Spleen (tissue), 11 donors: Measurements from ENCODE around the gene ADAMTS18. TPM values are rescaled to one million over a fixed set of nuclear protein-coding genes. Genes with fewer than 3 reads are reported as not detected.

ENCODE experiments used
- DNase-seq: peaks from one replicate; pipeline ENCODE4 v3.0.0-alpha.2; 2020
- H3K27ac ChIP-seq, 8 donors: fragments of 200-600 bp; sonication (generic) in 7 of 8; 1 replicate in 4 of 8; 2 replicates in 4 of 8; pipeline versions ENCODE4 v1.5.0 to v1.8.0; 2016 to 2021; ENCODE audit warnings: inconsistent platforms in 4 of 8, mild to moderate bottlenecking in 4 of 8, moderate library complexity in 1 of 8
- H3K27me3 ChIP-seq, 7 donors: fragments of 200-600 bp; sonication (generic) in 6 of 7; replicated peaks in 1 of 7; 1 replicate in 4 of 7; 2 replicates in 3 of 7; pipeline versions ENCODE4 v1.5.0 to v1.8.0; 2016 to 2021; ENCODE audit warnings: inconsistent platforms in 3 of 7, mild to moderate bottlenecking in 1 of 7
- H3K36me3 ChIP-seq, 6 donors: fragments of 200-600 bp; sonication (generic) in 5 of 6; 1 replicate in 4 of 6; 2 replicates in 2 of 6; pipeline versions ENCODE4 v1.5.0 to v1.8.0; 2016 to 2021; ENCODE audit warnings: inconsistent platforms in 2 of 6
- H3K4me1 ChIP-seq, 6 donors: fragments of 200-600 bp; sonication (generic) in 5 of 6; 1 replicate in 3 of 6; 2 replicates in 3 of 6; pipeline versions ENCODE4 v1.5.0 to v1.8.0; 2016 to 2021; ENCODE audit warnings: inconsistent platforms in 3 of 6
- H3K4me3 ChIP-seq, 8 donors: fragments of 200-600 bp; sonication (generic) in 7 of 8; 1 replicate in 4 of 8; 2 replicates in 4 of 8; pipeline versions ENCODE4 v1.5.0 to v1.8.0; 2016 to 2021; ENCODE audit warnings: inconsistent platforms in 4 of 8, mild to moderate bottlenecking in 4 of 8, moderate library complexity in 2 of 8
- H3K9me3 ChIP-seq, 8 donors: fragments of 200-600 bp; sonication (generic) in 7 of 8; 1 replicate in 4 of 8; 2 replicates in 4 of 8; pipeline versions ENCODE4 v1.5.0 to v1.8.0; 2016 to 2021; ENCODE audit warnings: inconsistent platforms in 4 of 8
- POLR2A ChIP-seq, 3 donors: fragments of 450-650 bp; IDR thresholded peaks; one replicate each; pipeline ENCODE4 v1.5.1; 2017; ENCODE audit warnings: antibody characterized with exemption in 3 of 3, mild to moderate bottlenecking in 1 of 3
- POLR2AphosphoS5 ChIP-seq, 3 donors: sonication (generic); formaldehyde crosslinking; IDR thresholded peaks; one replicate each; pipeline ENCODE4 v1.5.1; 2017; ENCODE audit warnings: antibody characterized with exemption in 3 of 3
- WGBS, 5 donors: extraction: QIAGEN DNeasy Blood & Tissue Kit in 3 of 5; methylation state at CpG; one replicate each; pipeline versions ENCODE4 v1.1.5 to v1.1.7; 2013 to 2018; 5-methylcytosine and 5-hydroxymethylcytosine counted together
- intact Hi-C: fragments of 100-400 bp; cut with DNase I; formaldehyde crosslinking; loops from one replicate; pipeline ENCODE4 v1.15.0; 2023; ENCODE audit warnings: low total_unique reads
- polyA plus RNA-seq, 3 donors: library from polyadenylated mRNA; stranded (reverse); fragments of 200-250 nt; gene quantifications; one replicate each; pipeline ENCODE4 v1.2.1, GENCODE V29; 2013
- total RNA-seq, 7 donors: library from RNA; depleted of rRNA in 3 of 7; stranded (reverse); fragments of >200 nt in 3 of 7; fragmentation: NEBNext Ultra II Directional in 4 of 7; extraction: Animal tissue kit (Norgen Biotek cat#: 25700) in 4 of 7; gene quantifications; one replicate each; pipeline versions ENCODE4 v1.1.0 to v1.2.1, GENCODE V29; 2016 to 2021
- TF ChIP-seq, protein P1 (sequence below), 11 experiments: fragments of 200-600 bp in 7 of 11; fragments of 450-650 bp in 4 of 11; sonication (generic) in 4 of 11; IDR thresholded peaks in 8 of 11; conservative IDR thresholded peaks in 3 of 11; 1 replicate in 7 of 11; 2 replicates in 4 of 11; pipeline versions ENCODE4 v1.4.0 to v1.8.0; 2016 to 2021; ENCODE audit warnings: antibody characterized with exemption in 11 of 11, inconsistent platforms in 4 of 11, mild to moderate bottlenecking in 1 of 11
- donor health status: healthy with polysubstance abuse.
- donor health status: DM: no; HTN: no; CAD: no; lungs with moderate emphysema.
- donor health status: DM: no; HTN: no; CAD: no.
- donor health status: Bipolar disorder and iron deficiency.
- donor health status: healthy.
- donor health status: DM: no; HTN: no; CAD: no.
- donor health status: DM: yes; HTN: yes; CAD: no.

Gene ADAMTS18
- total and polyA plus RNA-seq, 10 donors: not detected

DNA sequence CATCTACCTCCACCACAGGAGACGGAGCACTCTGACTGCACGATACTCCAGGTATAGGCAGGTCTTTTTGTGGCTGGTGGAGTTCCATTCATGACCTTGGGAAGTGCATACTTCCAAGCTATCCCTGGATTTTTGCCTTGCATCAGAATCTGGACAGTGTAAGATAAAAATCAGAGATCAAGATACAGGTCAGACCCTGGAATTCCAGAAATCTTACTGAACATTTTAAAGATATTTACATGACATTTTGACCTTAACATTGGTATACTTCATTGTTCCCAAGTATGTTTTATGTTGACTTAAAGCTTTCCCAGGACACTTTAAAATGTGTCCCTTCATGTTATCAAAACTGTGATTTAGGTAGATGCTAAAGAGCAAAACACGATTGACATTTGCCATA lies 134.6 kb downstream of the ADAMTS18 start:
- 81 to 93% (median 86%) methylated on average over 3 of the region's 3 CpGs for WGBS, 5 donors
- no peaks in the 10 kb centered on the region for H3K9me3 ChIP-seq
- no peak for TF ChIP-seq POLR2AphosphoS5 (IDR thresholded peaks at IDR 0.05)
- TF ChIP-seq, protein P1, sequence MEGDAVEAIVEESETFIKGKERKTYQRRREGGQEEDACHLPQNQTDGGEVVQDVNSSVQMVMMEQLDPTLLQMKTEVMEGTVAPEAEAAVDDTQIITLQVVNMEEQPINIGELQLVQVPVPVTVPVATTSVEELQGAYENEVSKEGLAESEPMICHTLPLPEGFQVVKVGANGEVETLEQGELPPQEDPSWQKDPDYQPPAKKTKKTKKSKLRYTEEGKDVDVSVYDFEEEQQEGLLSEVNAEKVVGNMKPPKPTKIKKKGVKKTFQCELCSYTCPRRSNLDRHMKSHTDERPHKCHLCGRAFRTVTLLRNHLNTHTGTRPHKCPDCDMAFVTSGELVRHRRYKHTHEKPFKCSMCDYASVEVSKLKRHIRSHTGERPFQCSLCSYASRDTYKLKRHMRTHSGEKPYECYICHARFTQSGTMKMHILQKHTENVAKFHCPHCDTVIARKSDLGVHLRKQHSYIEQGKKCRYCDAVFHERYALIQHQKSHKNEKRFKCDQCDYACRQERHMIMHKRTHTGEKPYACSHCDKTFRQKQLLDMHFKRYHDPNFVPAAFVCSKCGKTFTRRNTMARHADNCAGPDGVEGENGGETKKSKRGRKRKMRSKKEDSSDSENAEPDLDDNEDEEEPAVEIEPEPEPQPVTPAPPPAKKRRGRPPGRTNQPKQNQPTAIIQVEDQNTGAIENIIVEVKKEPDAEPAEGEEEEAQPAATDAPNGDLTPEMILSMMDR (IDR thresholded peaks at IDR 0.05 in 8 of 11, conservative IDR thresholded peaks at IDR 0.05 in 3 of 11): no peak
- no peak for TF ChIP-seq POLR2A (IDR thresholded peaks at IDR 0.05)
- no peak overlapping the region for H3K27ac ChIP-seq
- intact Hi-C loops: no loop called here
- H3K27me3 ChIP-seq: no peaks in the 10 kb centered on the region
- peaks cover 0 to 3% (median 0%) of the 10 kb centered on the region in 6 donors for H3K4me1 ChIP-seq
- no peak overlapping the region for H3K4me3 ChIP-seq
- H3K36me3 ChIP-seq: no peaks in the 10 kb centered on the region
- DNase-seq: no peak

DNA sequence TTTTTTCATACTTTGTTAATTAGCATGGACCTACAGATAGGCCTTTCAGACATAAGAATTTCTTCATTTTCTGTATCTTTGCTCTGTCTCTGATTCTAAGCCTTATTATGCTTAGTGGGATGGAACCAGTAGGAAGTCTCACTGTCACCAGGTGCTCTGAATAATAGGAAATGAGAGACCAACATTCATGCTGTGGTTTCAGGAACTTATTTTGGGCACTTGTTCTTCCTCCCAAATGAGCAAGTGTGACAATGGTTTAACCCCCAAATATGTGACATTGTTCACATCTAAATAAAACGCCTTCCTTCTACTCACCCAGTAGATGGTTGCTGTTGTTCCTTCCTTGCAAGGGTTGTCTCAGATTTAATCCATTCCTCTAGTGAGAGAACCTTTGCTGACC lies 135.4 kb downstream of the ADAMTS18 start:
- Histone ChIP-seq H3K27me3 (no peaks in the 10 kb centered on the region), H3K27ac (no peak overlapping the region), H3K4me3 (no peak overlapping the region), H3K36me3 (no peaks in the 10 kb centered on the region), H3K9me3 (no peaks in the 10 kb centered on the region), H3K4me1 (peaks cover 0 to 3% (median 0%) of the 10 kb centered on the region in 6 donors)
- intact Hi-C loops: no loop called here
- 46 to 63% (median 52%) methylated on average over 1 of the region's 1 CpG for WGBS, 5 donors
- no peak for DNase-seq
- TF ChIP-seq POLR2A (IDR thresholded peaks at IDR 0.05) (no peak), POLR2AphosphoS5 (IDR thresholded peaks at IDR 0.05) (no peak)
- TF ChIP-seq, protein P1 (IDR thresholded peaks at IDR 0.05 in 8 of 11, conservative IDR thresholded peaks at IDR 0.05 in 3 of 11): no peak

DNA sequence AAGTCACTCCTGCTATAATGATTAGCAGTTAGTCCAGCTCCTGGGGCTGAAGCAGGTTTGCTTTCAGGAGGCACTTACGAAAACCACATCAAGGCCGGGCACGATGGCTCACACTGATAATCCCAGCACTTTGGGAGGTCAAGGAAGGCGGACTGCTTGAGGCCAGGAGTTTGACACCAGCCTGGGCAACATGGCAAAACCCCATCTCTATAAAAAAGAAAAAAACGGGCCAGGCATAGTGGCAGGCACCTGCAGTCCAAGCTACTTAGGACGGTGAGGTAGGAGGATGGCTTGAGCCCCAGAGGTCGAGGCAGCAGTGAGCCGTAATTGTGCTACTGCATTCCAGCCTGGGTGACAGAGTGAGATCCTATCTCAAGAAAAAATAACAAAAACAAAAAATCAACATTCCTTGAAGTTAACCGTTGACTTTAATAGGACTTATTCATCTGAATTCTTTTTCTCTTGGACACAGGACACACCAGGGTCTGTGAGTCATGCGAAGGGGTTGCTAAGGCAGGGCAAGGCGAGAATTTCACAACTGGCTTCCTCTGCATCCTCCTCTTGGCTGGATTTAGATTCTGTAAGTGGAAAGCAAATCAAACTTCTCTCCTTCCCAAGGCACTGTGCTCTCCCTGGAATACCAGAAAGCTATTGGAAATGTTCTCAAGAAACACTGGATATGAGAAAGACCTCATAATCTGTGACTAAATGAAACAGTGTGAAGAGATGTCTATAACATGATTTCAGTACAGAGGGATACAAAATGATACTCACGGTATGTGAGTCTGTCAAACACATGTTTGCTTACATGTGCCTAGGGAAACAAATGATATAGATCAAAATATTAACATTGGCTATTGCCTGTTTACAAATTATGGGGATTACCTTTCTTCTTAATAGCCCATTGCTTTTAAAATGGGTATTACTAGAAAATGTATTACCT lies 136.1 kb downstream of the ADAMTS18 start:
- no peaks in the 10 kb centered on the region for H3K36me3 ChIP-seq
- H3K27ac ChIP-seq: no peak overlapping the region
- H3K27me3 ChIP-seq: no peaks in the 10 kb centered on the region
- peaks cover 0 to 3% (median 0%) of the 10 kb centered on the region in 6 donors for H3K4me1 ChIP-seq
- no peak for TF ChIP-seq POLR2AphosphoS5 (IDR thresholded peaks at IDR 0.05)
- TF ChIP-seq, protein P1 (IDR thresholded peaks at IDR 0.05 in 8 of 11, conservative IDR thresholded peaks at IDR 0.05 in 3 of 11): no peak
- no peak for TF ChIP-seq POLR2A (IDR thresholded peaks at IDR 0.05)
- H3K9me3 ChIP-seq: no peaks in the 10 kb centered on the region
- 68 to 72% (median 70%) methylated on average over 12 of the region's 12 CpGs for WGBS, 5 donors
- intact Hi-C loops: no loop called here
- no peak overlapping the region for H3K4me3 ChIP-seq
- DNase-seq: no peak

DNA sequence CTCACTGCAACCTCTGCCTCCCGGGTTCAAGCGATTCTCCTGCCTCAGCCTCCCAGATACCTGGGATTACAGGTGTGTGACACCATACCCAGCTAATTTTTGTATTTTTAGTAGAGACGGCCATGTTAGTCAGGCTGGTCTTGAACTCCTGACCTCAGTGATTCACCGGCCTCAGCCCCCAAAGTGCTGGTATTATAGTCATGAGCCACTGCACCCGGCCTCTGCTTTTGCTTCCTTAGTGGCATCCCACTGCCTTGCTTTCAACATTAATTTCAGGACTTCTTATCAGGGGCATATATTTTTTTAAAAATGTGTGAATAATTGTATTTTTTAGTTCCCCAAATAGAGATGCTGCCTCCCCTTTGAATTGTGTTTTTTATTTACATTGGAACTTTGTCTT lies 136.8 kb downstream of the ADAMTS18 start:
- Histone ChIP-seq H3K9me3 (no peaks in the 10 kb centered on the region), H3K27ac (no peak overlapping the region), H3K36me3 (no peaks in the 10 kb centered on the region), H3K4me1 (peaks cover 0 to 3% (median 0%) of the 10 kb centered on the region in 6 donors), H3K4me3 (no peak overlapping the region), H3K27me3 (no peaks in the 10 kb centered on the region)
- intact Hi-C loops: no loop called here
- TF ChIP-seq POLR2A (IDR thresholded peaks at IDR 0.05) (no peak), POLR2AphosphoS5 (IDR thresholded peaks at IDR 0.05) (no peak)
- TF ChIP-seq, protein P1 (IDR thresholded peaks at IDR 0.05 in 8 of 11, conservative IDR thresholded peaks at IDR 0.05 in 3 of 11): no peak
- DNase-seq: no peak
- WGBS, 5 donors: 79 to 86% (median 83%) methylated on average over 5 of the region's 5 CpGs
